IgD-negative memory B cell (primary cell): ENCODE data around the gene MIB2. TPM values are rescaled to one million over a fixed set of nuclear protein-coding genes. Genes with fewer than 3 reads are reported as not detected.
"Not testable (repeated sequence)": the region's sequence is repeated elsewhere in the genome, so short reads cannot be mapped to it uniquely, and the experiment has no call there.

Experiments used
- H3K27ac Mint-ChIP-seq, 3 donors: one replicate each; pipeline ENCODE4 v1.8.0; 2020 to 2022; ENCODE audit warnings: mild to moderate bottlenecking in 3 of 3, mixed read lengths in 3 of 3, moderate library complexity in 1 of 3
- H3K27me3 Mint-ChIP-seq: one replicate; pipeline ENCODE4 v1.8.0; 2021; ENCODE audit warnings: mixed read lengths
- H3K36me3 Mint-ChIP-seq: one replicate; pipeline ENCODE4 v1.8.0; 2020; ENCODE audit warnings: mild to moderate bottlenecking, mixed read lengths
- H3K4me1 Mint-ChIP-seq, 3 donors: one replicate each; pipeline ENCODE4 v1.8.0; 2020 to 2022; ENCODE audit warnings: mixed read lengths in 3 of 3, mild to moderate bottlenecking in 1 of 3
- H3K4me3 Mint-ChIP-seq, 4 donors: one replicate each; pipeline ENCODE4 v1.8.0; 2020 to 2022; ENCODE audit warnings: mild to moderate bottlenecking in 4 of 4, mixed read lengths in 4 of 4, moderate library complexity in 3 of 4
- H3K9me3 Mint-ChIP-seq, 3 donors: one replicate each; pipeline ENCODE4 v1.8.0; 2020 to 2021; ENCODE audit warnings: mixed read lengths in 3 of 3, mild to moderate bottlenecking in 1 of 3
- polyA plus RNA-seq: library from polyadenylated mRNA; unstranded; fragments of 300-500 nt; fragmentation: Illumina TruSeq; gene quantifications from one replicate; pipeline ENCODE4 v1.2.3, GENCODE V29; 2021

The MIB2 gene
- polyA plus RNA-seq, 1 donor from 2014 or later, result 22.4 TPM

- not testable (repeated sequence) for H3K27me3 Mint-ChIP-seq, H3K4me3 Mint-ChIP-seq, H3K27ac Mint-ChIP-seq, H3K9me3 Mint-ChIP-seq, H3K4me1 Mint-ChIP-seq, H3K36me3 Mint-ChIP-seq
These were observed 18.1 kb downstream of the MIB2 start for GRCh38 chr1:1633409-1633808.

GRCh38 chr1:1634613-1635012 is 19.3 kb downstream of the MIB2 start:
- not testable (repeated sequence) for H3K4me1 Mint-ChIP-seq, H3K9me3 Mint-ChIP-seq, H3K36me3 Mint-ChIP-seq, H3K27ac Mint-ChIP-seq, H3K27me3 Mint-ChIP-seq, H3K4me3 Mint-ChIP-seq

GRCh38 chr1:1636621-1637478 is 21.6 kb downstream of the MIB2 start:
- not testable (repeated sequence) for H3K36me3 Mint-ChIP-seq, H3K4me3 Mint-ChIP-seq, H3K27me3 Mint-ChIP-seq, H3K4me1 Mint-ChIP-seq, H3K9me3 Mint-ChIP-seq
- peak overlapping the region in 1 of 3 donors; percentile 60 for H3K27ac Mint-ChIP-seq

GRCh38 chr1:1637479-1637875 is 22.2 kb downstream of the MIB2 start:
- H3K9me3 Mint-ChIP-seq, H3K27me3 Mint-ChIP-seq, H3K4me3 Mint-ChIP-seq, H3K4me1 Mint-ChIP-seq, H3K27ac Mint-ChIP-seq, H3K36me3 Mint-ChIP-seq: not testable (repeated sequence)

- not testable (repeated sequence) for H3K27me3 Mint-ChIP-seq, H3K4me1 Mint-ChIP-seq, H3K36me3 Mint-ChIP-seq, H3K9me3 Mint-ChIP-seq, H3K4me3 Mint-ChIP-seq, H3K27ac Mint-ChIP-seq
These were observed 23.2 kb downstream of the MIB2 start for GRCh38 chr1:1638528-1638927.

- not testable (repeated sequence) for H3K27me3 Mint-ChIP-seq, H3K4me3 Mint-ChIP-seq, H3K9me3 Mint-ChIP-seq, H3K36me3 Mint-ChIP-seq, H3K4me1 Mint-ChIP-seq, H3K27ac Mint-ChIP-seq
These were observed 24.1 kb downstream of the MIB2 start for GRCh38 chr1:1639368-1639767.

GRCh38 chr1:1640081-1640480 is 24.8 kb downstream of the MIB2 start:
- not testable (repeated sequence) for H3K27ac Mint-ChIP-seq, H3K4me3 Mint-ChIP-seq, H3K36me3 Mint-ChIP-seq, H3K27me3 Mint-ChIP-seq, H3K4me1 Mint-ChIP-seq, H3K9me3 Mint-ChIP-seq

GRCh38 chr1:1640711-1641461 is 25.6 kb downstream of the MIB2 start:
- not testable (repeated sequence) for H3K36me3 Mint-ChIP-seq, H3K4me1 Mint-ChIP-seq, H3K27ac Mint-ChIP-seq, H3K9me3 Mint-ChIP-seq, H3K4me3 Mint-ChIP-seq, H3K27me3 Mint-ChIP-seq

- not testable (repeated sequence) for H3K4me3 Mint-ChIP-seq, H3K36me3 Mint-ChIP-seq, H3K9me3 Mint-ChIP-seq, H3K27me3 Mint-ChIP-seq, H3K4me1 Mint-ChIP-seq
- peak overlapping the region in 1 of 3 donors; percentile 24 for H3K27ac Mint-ChIP-seq
These were observed 31.0 kb downstream of the MIB2 start for GRCh38 chr1:1646326-1646725.

GRCh38 chr1:1647567-1648241 is 32.4 kb downstream of the MIB2 start:
- peak overlapping the region in 1 of 3 donors; percentile 65 for H3K27ac Mint-ChIP-seq
- not testable (repeated sequence) for H3K36me3 Mint-ChIP-seq, H3K4me3 Mint-ChIP-seq, H3K27me3 Mint-ChIP-seq, H3K9me3 Mint-ChIP-seq, H3K4me1 Mint-ChIP-seq

GRCh38 chr1:1648265-1648664 is 33.0 kb downstream of the MIB2 start:
- H3K27ac Mint-ChIP-seq, result peak overlapping the region in 1 of 3 donors; percentile 65
- H3K4me3 Mint-ChIP-seq, H3K36me3 Mint-ChIP-seq, H3K27me3 Mint-ChIP-seq, H3K9me3 Mint-ChIP-seq, H3K4me1 Mint-ChIP-seq: not testable (repeated sequence)

GRCh38 chr1:1658583-1659549 is 43.6 kb downstream of the MIB2 start, which contains the start of gene CDK11B:
Gene CDK11B (minus strand): TSS chr1:1659004. CDS start chr1:1657485, 1,519 bp downstream.
- not testable (repeated sequence) for H3K9me3 Mint-ChIP-seq, H3K36me3 Mint-ChIP-seq, H3K27me3 Mint-ChIP-seq, H3K4me1 Mint-ChIP-seq
- Mint-ChIP-seq H3K4me3 (peak within 1 kb of the TSS; percentile 94 to 99 (median 95)), H3K27ac (peak within 1 kb of the TSS; percentile 96 to 100 (median 99))

GRCh38 chr1:1662392-1662791 is 47.1 kb downstream of the MIB2 start:
- not testable (repeated sequence) for H3K27me3 Mint-ChIP-seq, H3K4me3 Mint-ChIP-seq

GRCh38 chr1:1662830-1663560 is 47.7 kb downstream of the MIB2 start:
- not testable (repeated sequence) for H3K27me3 Mint-ChIP-seq, H3K4me1 Mint-ChIP-seq

More at GRCh38 chr1:1662392-1662791, 47.1 kb downstream of the MIB2 start:
- H3K27ac Mint-ChIP-seq, result peak overlapping the region in 1 of 3 donors; percentile 35
- not testable (repeated sequence) for H3K36me3 Mint-ChIP-seq, H3K4me1 Mint-ChIP-seq, H3K9me3 Mint-ChIP-seq

More at GRCh38 chr1:1662830-1663560, 47.7 kb downstream of the MIB2 start:
- H3K4me3 Mint-ChIP-seq, H3K36me3 Mint-ChIP-seq, H3K9me3 Mint-ChIP-seq: not testable (repeated sequence)
- H3K27ac Mint-ChIP-seq, result peak overlapping the region in 1 of 3 donors; percentile 35
